GM13976 (cell line): Measurements from ENCODE around the gene SMPX.

Source experiments
- DNase-seq: peaks from one replicate; pipeline ENCODE4 v3.0.0; 2012; ENCODE audit warnings: low spot score
- in situ Hi-C: fragments of 300-500 bp; cut with MboI; formaldehyde crosslinking; loops from one replicate; pipeline ENCODE4 v1.12.0; 2022; ENCODE audit warnings: low sequenced_read_pairs, mixed read lengths, inconsistent platforms; ENCODE audit not compliant: unreplicated experiment
- TF ChIP-seq, protein P1 (sequence below): IDR thresholded peaks from 2 replicates; pipeline ENCODE4 v1.5.1; 2012; ENCODE audit warnings: borderline replicate concordance, mild to moderate bottlenecking; ENCODE audit not compliant: insufficient read depth; ENCODE audit errors: extremely low read depth, missing control alignments, control extremely low read depth

Gene SMPX

DNA sequence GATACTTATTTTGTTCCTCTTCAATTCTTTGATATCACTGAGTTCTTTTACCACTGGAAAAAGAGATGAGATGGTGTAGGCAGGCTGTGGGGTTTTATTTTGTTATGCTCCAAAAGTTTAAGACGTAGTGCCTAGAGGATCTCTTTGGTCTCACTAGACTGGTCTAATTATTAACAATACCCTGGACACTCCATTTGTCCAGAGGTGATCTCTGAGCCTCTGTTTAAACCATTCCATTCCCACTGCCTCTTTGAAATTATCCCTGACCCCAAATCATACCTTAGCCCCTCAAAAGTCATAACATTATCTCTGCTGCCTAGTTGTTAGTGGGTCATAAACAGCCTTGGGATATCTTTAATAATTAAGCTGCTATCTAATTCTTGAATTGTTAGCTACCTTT lies 24.2 kb downstream of the SMPX start:
- in situ Hi-C loops: no loop called here
- TF ChIP-seq, protein P1, sequence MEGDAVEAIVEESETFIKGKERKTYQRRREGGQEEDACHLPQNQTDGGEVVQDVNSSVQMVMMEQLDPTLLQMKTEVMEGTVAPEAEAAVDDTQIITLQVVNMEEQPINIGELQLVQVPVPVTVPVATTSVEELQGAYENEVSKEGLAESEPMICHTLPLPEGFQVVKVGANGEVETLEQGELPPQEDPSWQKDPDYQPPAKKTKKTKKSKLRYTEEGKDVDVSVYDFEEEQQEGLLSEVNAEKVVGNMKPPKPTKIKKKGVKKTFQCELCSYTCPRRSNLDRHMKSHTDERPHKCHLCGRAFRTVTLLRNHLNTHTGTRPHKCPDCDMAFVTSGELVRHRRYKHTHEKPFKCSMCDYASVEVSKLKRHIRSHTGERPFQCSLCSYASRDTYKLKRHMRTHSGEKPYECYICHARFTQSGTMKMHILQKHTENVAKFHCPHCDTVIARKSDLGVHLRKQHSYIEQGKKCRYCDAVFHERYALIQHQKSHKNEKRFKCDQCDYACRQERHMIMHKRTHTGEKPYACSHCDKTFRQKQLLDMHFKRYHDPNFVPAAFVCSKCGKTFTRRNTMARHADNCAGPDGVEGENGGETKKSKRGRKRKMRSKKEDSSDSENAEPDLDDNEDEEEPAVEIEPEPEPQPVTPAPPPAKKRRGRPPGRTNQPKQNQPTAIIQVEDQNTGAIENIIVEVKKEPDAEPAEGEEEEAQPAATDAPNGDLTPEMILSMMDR: no peak
- no peak for DNase-seq

DNA sequence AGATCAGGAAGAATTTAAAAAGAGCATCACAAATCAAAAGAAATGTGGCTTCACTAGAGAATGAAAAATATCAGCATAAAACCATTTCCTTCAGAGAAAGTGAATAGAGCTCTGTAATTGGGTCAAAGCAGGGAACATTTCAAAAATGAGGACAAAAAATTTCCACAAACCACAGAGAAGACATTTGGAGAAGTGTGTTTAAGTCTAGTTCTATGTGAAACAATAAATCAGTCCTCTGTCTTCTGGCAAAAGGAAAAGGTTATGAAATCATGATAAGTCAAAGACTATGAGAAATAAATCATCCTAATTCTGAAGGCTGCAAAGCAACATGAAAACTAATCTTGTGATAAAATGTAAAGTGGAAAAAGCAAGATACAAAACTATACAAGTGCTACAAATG lies 27.9 kb downstream of the SMPX start:
- DNase-seq: no peak
- TF ChIP-seq, protein P1: no peak
- in situ Hi-C loops: no loop called here

- TF ChIP-seq, protein P1: no peak
- in situ Hi-C loops: no loop called here
- DNase-seq: no peak
These were observed 29.5 kb downstream of the SMPX start for GRCh38 chrX:21728276-21728968.

GRCh38 chrX:21725916-21726315 lies 32.0 kb downstream of the SMPX start:
- TF ChIP-seq, protein P1: no peak
- in situ Hi-C loops: no loop called here
- no peak for DNase-seq

GRCh38 chrX:21725496-21725895 lies 32.4 kb downstream of the SMPX start:
- TF ChIP-seq, protein P1: no peak
- in situ Hi-C loops: no loop called here
- no peak for DNase-seq

- TF ChIP-seq, protein P1: no peak
- DNase-seq: no peak
- in situ Hi-C loops: no loop called here
These were observed 34.1 kb downstream of the SMPX start for GRCh38 chrX:21723814-21724213.
